Adipocyte (in vitro differentiated cells): ENCODE data around the gene WASHC1.
A peak's percentile ranks its signal among the peaks of the same experiment; 100 is the strongest.
"Not testable (repeated sequence)": the region's sequence is repeated elsewhere in the genome, so short reads cannot be mapped to it uniquely, and the experiment has no call there.

Experiments
- DNase-seq: peaks from one replicate; pipeline ENCODE4 v3.0.0-alpha.2; 2015; ENCODE audit warnings: low read depth
- H3K27me3 ChIP-seq: replicated peaks from 2 replicates; pipeline ENCODE4 v1.7.0; 2013; ENCODE audit warnings: mild to moderate bottlenecking, low read length, moderate library complexity; ENCODE audit not compliant: control insufficient read depth, insufficient read depth
- H3K36me3 ChIP-seq: 2 replicates; pipeline ENCODE4 v1.7.0; 2013; ENCODE audit warnings: low read length, mild to moderate bottlenecking, moderate library complexity; ENCODE audit not compliant: control insufficient read depth, insufficient read depth, severe bottlenecking
- H3K4me1 ChIP-seq: 2 replicates; pipeline ENCODE4 v1.7.0; 2013; ENCODE audit warnings: mild to moderate bottlenecking, low read length, moderate library complexity; ENCODE audit not compliant: control insufficient read depth, insufficient read depth
- H3K4me3 ChIP-seq: 2 replicates; pipeline ENCODE4 v1.7.0; 2013; ENCODE audit warnings: mild to moderate bottlenecking, low read length, moderate library complexity
- H3K9ac ChIP-seq: 2 replicates; pipeline ENCODE4 v1.7.0; 2013; ENCODE audit warnings: mild to moderate bottlenecking, low read length, moderate library complexity
- H3K9me3 ChIP-seq: 2 replicates; pipeline ENCODE4 v1.7.0; 2013; ENCODE audit warnings: mild to moderate bottlenecking, low read length, moderate library complexity; ENCODE audit not compliant: control insufficient read depth

Gene WASHC1

DNA sequence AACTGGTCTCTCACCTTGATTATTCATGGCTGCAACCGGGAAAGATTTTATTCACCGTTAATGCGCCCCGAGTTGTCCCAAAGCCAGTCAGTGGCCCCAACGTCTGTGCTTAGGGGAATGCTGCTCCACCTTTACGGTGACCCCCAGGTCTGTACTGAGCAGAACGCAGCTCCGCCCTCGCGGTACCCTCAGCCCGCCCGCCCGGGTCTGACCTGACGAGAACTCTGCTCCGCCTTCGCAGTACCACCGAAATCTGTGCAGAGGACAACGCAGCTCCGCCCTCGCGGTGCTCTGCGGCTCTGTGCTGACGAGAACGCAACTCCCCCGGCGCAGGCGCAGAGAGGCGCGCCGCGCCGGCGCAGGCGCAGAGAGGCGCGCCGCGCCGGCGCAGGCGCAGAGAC, 18.6 kb downstream of the WASHC1 start:
- not testable (repeated sequence) for H3K4me1 ChIP-seq, H3K4me3 ChIP-seq, H3K9me3 ChIP-seq, H3K9ac ChIP-seq, H3K36me3 ChIP-seq, DNase-seq, H3K27me3 ChIP-seq

DNA sequence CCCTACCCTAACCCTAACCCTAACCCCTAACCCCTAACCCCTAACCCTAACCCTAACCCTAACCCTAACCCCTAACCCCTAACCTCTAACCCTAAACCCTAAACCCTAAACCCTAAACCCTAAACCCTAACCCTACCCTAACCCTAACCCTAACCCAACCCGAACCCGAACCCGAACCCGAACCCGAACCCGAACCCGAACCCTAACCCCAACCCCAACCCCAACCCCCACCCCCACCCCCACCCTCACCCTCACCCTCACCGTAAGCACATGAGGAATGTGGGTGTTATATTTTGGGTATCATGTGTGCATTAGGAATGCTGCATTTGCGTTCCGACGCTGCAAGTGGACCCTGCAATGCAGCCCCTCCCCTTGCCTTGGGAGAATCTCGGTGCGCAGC, 19.0 kb downstream of the WASHC1 start:
- not testable (repeated sequence) for H3K4me1 ChIP-seq, H3K4me3 ChIP-seq, H3K9me3 ChIP-seq, H3K27me3 ChIP-seq, H3K36me3 ChIP-seq, H3K9ac ChIP-seq
- DNase-seq = peak; percentile 24
